ENCODE data around the gene CNTNAP2.

Gene CNTNAP2

GRCh38 chr7:147405621-147406020 lies 1289.0 kb downstream of the CNTNAP2 start:
- no peak for DNase-seq (ENCODE audit: low read depth)

- no peak for DNase-seq (ENCODE audit: low read depth)
Observed at GRCh38 chr7:147406521-147407135, 1290.0 kb downstream of the CNTNAP2 start.

- DNase-seq (ENCODE audit: low read depth): no peak
Observed at GRCh38 chr7:147411096-147411495, 1294.5 kb downstream of the CNTNAP2 start.

- no peak for DNase-seq (ENCODE audit: low read depth)
Observed at GRCh38 chr7:147412109-147412508, 1295.5 kb downstream of the CNTNAP2 start.

- no peak for DNase-seq (ENCODE audit: low read depth)
Observed at GRCh38 chr7:147412782-147413556, 1296.4 kb downstream of the CNTNAP2 start.

GRCh38 chr7:147413557-147413870 lies 1296.9 kb downstream of the CNTNAP2 start:
- DNase-seq (ENCODE audit: low read depth): no peak

- DNase-seq (ENCODE audit: low read depth): no peak
Observed at GRCh38 chr7:147415991-147416390, 1299.4 kb downstream of the CNTNAP2 start.

GRCh38 chr7:147418966-147419365 lies 1302.4 kb downstream of the CNTNAP2 start:
- no peak for DNase-seq (ENCODE audit: low read depth)

GRCh38 chr7:147423875-147424274 lies 1307.3 kb downstream of the CNTNAP2 start:
- no peak for DNase-seq (ENCODE audit: low read depth)

GRCh38 chr7:147428075-147428474 lies 1311.5 kb downstream of the CNTNAP2 start:
- DNase-seq (ENCODE audit: low read depth): no peak

- no peak for DNase-seq (ENCODE audit: low read depth)
Observed at GRCh38 chr7:147429961-147430360, 1313.4 kb downstream of the CNTNAP2 start.

GRCh38 chr7:147432079-147432478 lies 1315.5 kb downstream of the CNTNAP2 start:
- no peak for DNase-seq (ENCODE audit: low read depth)

- DNase-seq (ENCODE audit: low read depth): no peak
Observed at GRCh38 chr7:147432576-147432975, 1316.0 kb downstream of the CNTNAP2 start.

- no peak for DNase-seq (ENCODE audit: low read depth)
Observed at GRCh38 chr7:147436718-147437117, 1320.1 kb downstream of the CNTNAP2 start.

GRCh38 chr7:147438216-147438615 lies 1321.6 kb downstream of the CNTNAP2 start:
- DNase-seq (ENCODE audit: low read depth): no peak

GRCh38 chr7:147443942-147444341 lies 1327.3 kb downstream of the CNTNAP2 start:
- no peak for DNase-seq (ENCODE audit: low read depth)

GRCh38 chr7:147452816-147453215 lies 1336.2 kb downstream of the CNTNAP2 start:
- DNase-seq (ENCODE audit: low read depth): no peak

GRCh38 chr7:147465223-147465622 lies 1348.6 kb downstream of the CNTNAP2 start:
- DNase-seq (ENCODE audit: low read depth): no peak

GRCh38 chr7:147472556-147472955 lies 1356.0 kb downstream of the CNTNAP2 start:
- no peak for DNase-seq (ENCODE audit: low read depth)

- no peak for DNase-seq (ENCODE audit: low read depth)
Observed at GRCh38 chr7:147474862-147475261, 1358.3 kb downstream of the CNTNAP2 start.

GRCh38 chr7:147477526-147477925 lies 1360.9 kb downstream of the CNTNAP2 start:
- no peak for DNase-seq (ENCODE audit: low read depth)

GRCh38 chr7:147478796-147479195 lies 1362.2 kb downstream of the CNTNAP2 start:
- no peak for DNase-seq (ENCODE audit: low read depth)

GRCh38 chr7:147483634-147484292 lies 1367.2 kb downstream of the CNTNAP2 start:
- DNase-seq (ENCODE audit: low read depth): no peak
